HepG2 (cell line): ENCODE measurements around the gene PKMYT1. TPM values are rescaled to one million over a fixed set of nuclear protein-coding genes. Genes with fewer than 3 reads are reported as not detected.

Experiments used
- BORCS8-MEF2B ChIP-seq: sonication (generic); formaldehyde crosslinking; IDR thresholded peaks from 2 replicates; pipeline ENCODE4 v1.8.0; 2022; ENCODE audit warnings: mild to moderate bottlenecking, missing genetic modification reagents
- HES4 ChIP-seq: sonication (generic); formaldehyde crosslinking; IDR thresholded peaks from 2 replicates; pipeline ENCODE4 v1.9.0; 2021; ENCODE audit warnings: mild to moderate bottlenecking, missing genetic modification reagents, borderline replicate concordance
- HNRNPL ChIP-seq: fragments of 200-400 bp; formaldehyde crosslinking; IDR thresholded peaks from 2 replicates; pipeline ENCODE4 v1.6.1; 2017; ENCODE audit warnings: mild to moderate bottlenecking, low read depth, low read length
- HOXD1 ChIP-seq: sonication (generic); formaldehyde crosslinking; IDR thresholded peaks from 2 replicates; pipeline ENCODE4 v1.5.0; 2020; ENCODE audit warnings: missing genetic modification reagents
- MBNL3 ChIP-seq: fragments of 250-450 bp; sonication (Bioruptor Pico); conservative IDR thresholded peaks from 2 replicates; pipeline ENCODE4 v1.8.0; 2022; ENCODE audit warnings: mild to moderate bottlenecking, inconsistent platforms
- MLXIP ChIP-seq: sonication (generic); formaldehyde crosslinking; IDR thresholded peaks from 2 replicates; pipeline ENCODE4 v1.9.0; 2021; ENCODE audit warnings: missing genetic modification reagents, borderline replicate concordance
- MXI1 ChIP-seq: IDR thresholded peaks from 3 replicates; pipeline ENCODE4 v1.6.1; 2012; ENCODE audit warnings: low read depth, low read length, inconsistent platforms, borderline replicate concordance
- NFE2 ChIP-seq: sonication (generic); formaldehyde crosslinking; IDR thresholded peaks from 2 replicates; pipeline ENCODE4 v1.4.0; 2020; ENCODE audit warnings: missing genetic modification reagents
- NFYB ChIP-seq: sonication (generic); formaldehyde crosslinking; IDR thresholded peaks from 2 replicates; pipeline ENCODE4 v1.4.0; 2020; ENCODE audit warnings: missing genetic modification reagents
- NR2C2 ChIP-seq: sonication (generic); formaldehyde crosslinking; IDR thresholded peaks from 2 replicates; pipeline ENCODE4 v1.4.0; 2020; ENCODE audit warnings: missing genetic modification reagents, mild to moderate bottlenecking, moderate library complexity, borderline replicate concordance
- NR2F2 ChIP-seq: IDR thresholded peaks from 2 replicates; pipeline ENCODE4 v1.6.1; 2012; ENCODE audit warnings: low read depth, inconsistent platforms, borderline replicate concordance
- PLRG1 ChIP-seq: fragments of 450-650 bp; conservative IDR thresholded peaks from 2 replicates; pipeline ENCODE4 v1.6.1; 2016
- RAD51 ChIP-seq: fragments of 450-650 bp; IDR thresholded peaks from 2 replicates; pipeline ENCODE4 v1.6.1; 2016; ENCODE audit warnings: borderline replicate concordance
- RBM22 ChIP-seq: fragments of 200-400 bp; formaldehyde crosslinking; optimal IDR thresholded peaks from 2 replicates; pipeline ENCODE3; 2017; ENCODE audit warnings: mild to moderate bottlenecking, low read length, moderate library complexity
- RXRB ChIP-seq: IDR thresholded peaks from 2 replicates; pipeline ENCODE4 v1.6.1; 2016; ENCODE audit warnings: borderline replicate concordance, missing genetic modification reagents, missing compliant biosample characterization
- SALL2 ChIP-seq: sonication (generic); formaldehyde crosslinking; IDR thresholded peaks from 2 replicates; pipeline ENCODE4 v1.8.1; 2023; ENCODE audit warnings: mild to moderate bottlenecking, missing genetic modification reagents, inconsistent platforms
- TRAFD1 ChIP-seq: sonication (generic); formaldehyde crosslinking; IDR thresholded peaks from 2 replicates; pipeline ENCODE4 v1.5.1; 2020; ENCODE audit warnings: missing genetic modification reagents, mild to moderate bottlenecking, borderline replicate concordance
- ZMYM2 ChIP-seq: sonication (generic); formaldehyde crosslinking; IDR thresholded peaks from 2 replicates; pipeline ENCODE4 v1.8.0; 2022; ENCODE audit warnings: mild to moderate bottlenecking, missing genetic modification reagents
- ZNF280D ChIP-seq: sonication (generic); formaldehyde crosslinking; IDR thresholded peaks from 2 replicates; pipeline ENCODE4 v1.5.1; 2020; ENCODE audit warnings: mild to moderate bottlenecking, missing genetic modification reagents
- ZNF30 ChIP-seq: sonication (generic); formaldehyde crosslinking; IDR thresholded peaks from 2 replicates; pipeline ENCODE4 v1.5.0; 2020; ENCODE audit warnings: mild to moderate bottlenecking, missing genetic modification reagents
- ZNF510 ChIP-seq: sonication (generic); formaldehyde crosslinking; IDR thresholded peaks from 2 replicates; pipeline ENCODE4 v1.4.0; 2020; ENCODE audit warnings: low read depth, mild to moderate bottlenecking, missing genetic modification reagents
- polyA plus RNA-seq, 8 experiments: library from polyadenylated mRNA; depleted of rRNA in 3 of 8; stranded (reverse) in 7 of 8; unstranded in 1 of 8; fragments of >200 nt; fragmentation: Illumina TruSeq in 4 of 8; extraction: Trizol in 4 of 8; gene quantifications; 2 replicates each; pipeline versions ENCODE4 v1.2.1 to v1.2.3, GENCODE V29; 2011 to 2016; ENCODE audit warnings: low read depth in 4 of 8, missing spikeins in 1 of 8, mixed read lengths in 1 of 8; ENCODE audit not compliant: insufficient read depth in 1 of 8
- total RNA-seq, 5 experiments: library from RNA; depleted of rRNA; stranded (reverse); fragments of >200 nt; fragmentation: Illumina TruSeq; extraction: Trizol; gene quantifications; 2 replicates each; pipeline ENCODE4 v1.2.3, GENCODE V29; 2016; ENCODE audit warnings: low read depth in 1 of 5

PKMYT1 gene
- total and polyA plus RNA-seq, 2 of the 13 experiments (the other 11 are each of a cell fraction or from before 2014, with no cell fraction given): 7.0 to 27.8 TPM

GRCh38 chr16:3022684-3023414, 42.6 kb upstream of the PKMYT1 start (continued):
- TF ChIP-seq RXRB (CRISPR knock-in tag) (no peak), ZNF280D (CRISPR knock-in tag) (0 out of 2 replicates have a peak, but pooled peaks have one; percentile 14), NR2C2 (0 out of 2 replicates have a peak, but pooled peaks have one; percentile 36), MLXIP (CRISPR knock-in tag) (no peak), HES4 (CRISPR knock-in tag) (0 out of 2 replicates have a peak, but pooled peaks have one; percentile 19), HNRNPL (no peak), ZNF510 (CRISPR knock-in tag) (no peak), SALL2 (CRISPR knock-in tag) (no peak), NFYB (CRISPR knock-in tag) (peak; percentile 6; the same call in 1 of the 2 replicates), MBNL3 (CRISPR knock-in tag) (no peak), NFE2 (CRISPR knock-in tag) (no peak), NR2F2 (0 out of 2 replicates have a peak, but pooled peaks have one; percentile 14), TRAFD1 (0 out of 2 replicates have a peak, but pooled peaks have one; percentile 53), BORCS8-MEF2B (no peak), HOXD1 (no peak), ZMYM2 (CRISPR knock-in tag) (peak; percentile 20; the same call in 1 of the 2 replicates), MXI1 (0 out of 3 replicates have a peak, but pooled peaks have one; percentile 17), ZNF30 (CRISPR knock-in tag) (no peak), RAD51 (no peak), RBM22 (peak; percentile 18), PLRG1 (no peak)
